Effector CD8-positive, alpha-beta T cell (primary cell): Measurements from ENCODE around the gene DNAH12.
"Not testable (repeated sequence)": the region's sequence is repeated elsewhere in the genome, so short reads cannot be mapped to it uniquely, and the experiment has no call there.

Experiments
- DNase-seq: peaks from one replicate; lab custom pipeline; 2025; lab: John Stamatoyannopoulos, UW

Gene DNAH12

GRCh38 chr3:57331078-57331610 lies 213.0 kb downstream of the DNAH12 start:
- no peak for DNase-seq

- DNase-seq = not testable (repeated sequence)
These were observed 217.6 kb downstream of the DNAH12 start for GRCh38 chr3:57326498-57326897.

GRCh38 chr3:57314204-57314603 lies 229.9 kb downstream of the DNAH12 start:
- no peak for DNase-seq

- DNase-seq = no peak
These were observed 234.3 kb downstream of the DNAH12 start for GRCh38 chr3:57309769-57310360.

- not testable (repeated sequence) for DNase-seq
These were observed 240.6 kb downstream of the DNAH12 start for GRCh38 chr3:57303520-57303919.

GRCh38 chr3:57298041-57298440 lies 246.1 kb downstream of the DNAH12 start:
- no peak for DNase-seq

- DNase-seq = no peak
These were observed 251.1 kb downstream of the DNAH12 start for GRCh38 chr3:57292897-57293526.

- DNase-seq = no peak
These were observed 251.8 kb downstream of the DNAH12 start, which contains the start of gene ASB14 for GRCh38 chr3:57292159-57292896. Gene ASB14 (minus strand): TSS chr3:57292685. CDS start chr3:57292033, 652 bp downstream.

GRCh38 chr3:57288403-57288802 lies 255.7 kb downstream of the DNAH12 start:
- no peak for DNase-seq

GRCh38 chr3:57287205-57287604 lies 256.9 kb downstream of the DNAH12 start:
- no peak for DNase-seq

GRCh38 chr3:57283334-57283733 lies 260.8 kb downstream of the DNAH12 start:
- no peak for DNase-seq

GRCh38 chr3:57281715-57282114 lies 262.4 kb downstream of the DNAH12 start:
- no peak for DNase-seq

GRCh38 chr3:57279685-57280084 lies 264.5 kb downstream of the DNAH12 start:
- DNase-seq = no peak

- DNase-seq = no peak
These were observed 265.9 kb downstream of the DNAH12 start for GRCh38 chr3:57278237-57278636.

GRCh38 chr3:57275393-57275792 lies 268.8 kb downstream of the DNAH12 start:
- DNase-seq = no peak

- no peak for DNase-seq
These were observed 269.3 kb downstream of the DNAH12 start for GRCh38 chr3:57274845-57275244.

- no peak for DNase-seq
These were observed 275.7 kb downstream of the DNAH12 start for GRCh38 chr3:57268416-57268815.

- no peak for DNase-seq
These were observed 282.2 kb downstream of the DNAH12 start for GRCh38 chr3:57261929-57262328.

- no peak for DNase-seq
These were observed 283.0 kb downstream of the DNAH12 start for GRCh38 chr3:57261119-57261518.

GRCh38 chr3:57257678-57258077 lies 286.5 kb downstream of the DNAH12 start:
- no peak for DNase-seq

- DNase-seq = no peak
These were observed 287.3 kb downstream of the DNAH12 start for GRCh38 chr3:57256844-57257243.

GRCh38 chr3:57252404-57252803 lies 291.7 kb downstream of the DNAH12 start:
- no peak for DNase-seq

GRCh38 chr3:57244946-57245345 lies 299.2 kb downstream of the DNAH12 start:
- DNase-seq = no peak
